Subcutaneous adipose tissue (tissue), 4 donors: ENCODE measurements around the gene FYCO1. TPM values are rescaled to one million over a fixed set of nuclear protein-coding genes. Genes with fewer than 3 reads are reported as not detected.

ENCODE experiments used
- total RNA-seq, 4 donors: library from RNA; depleted of rRNA; stranded (reverse); fragments of >200 nt; gene quantifications; one replicate each; pipeline ENCODE4 v1.1.0, GENCODE V29; 2016
- TF ChIP-seq, protein P1 (sequence below): fragments of 450-650 bp; IDR thresholded peaks from one replicate; pipeline ENCODE4 v1.5.1; 2016; ENCODE audit warnings: low read depth, mild to moderate bottlenecking, control low read depth, antibody characterized with exemption, moderate library complexity

The FYCO1 gene
- total RNA-seq, 4 donors from 2014 or later: 36.7 to 46.7 (median 43.6) TPM

DNA sequence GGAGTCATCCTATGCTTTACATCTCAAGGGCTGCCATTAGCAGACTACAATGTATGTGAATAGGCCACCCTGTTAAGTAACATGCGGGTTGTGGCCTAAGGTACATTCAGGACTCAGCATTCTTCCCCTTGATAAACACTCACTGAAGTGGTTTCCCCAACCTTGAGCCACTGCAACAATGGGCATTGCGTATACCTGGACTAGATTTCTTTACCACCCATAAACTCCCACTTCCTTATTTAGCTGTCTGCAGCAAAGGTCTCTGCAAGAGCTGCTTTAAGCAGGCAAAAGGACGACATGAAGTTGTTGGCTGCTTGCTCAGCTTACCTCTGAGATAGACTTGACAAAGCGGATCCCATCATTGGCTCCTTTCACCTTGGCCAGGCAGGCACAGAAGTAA, 16.2 kb downstream of the FYCO1 start:
- TF ChIP-seq, protein P1, sequence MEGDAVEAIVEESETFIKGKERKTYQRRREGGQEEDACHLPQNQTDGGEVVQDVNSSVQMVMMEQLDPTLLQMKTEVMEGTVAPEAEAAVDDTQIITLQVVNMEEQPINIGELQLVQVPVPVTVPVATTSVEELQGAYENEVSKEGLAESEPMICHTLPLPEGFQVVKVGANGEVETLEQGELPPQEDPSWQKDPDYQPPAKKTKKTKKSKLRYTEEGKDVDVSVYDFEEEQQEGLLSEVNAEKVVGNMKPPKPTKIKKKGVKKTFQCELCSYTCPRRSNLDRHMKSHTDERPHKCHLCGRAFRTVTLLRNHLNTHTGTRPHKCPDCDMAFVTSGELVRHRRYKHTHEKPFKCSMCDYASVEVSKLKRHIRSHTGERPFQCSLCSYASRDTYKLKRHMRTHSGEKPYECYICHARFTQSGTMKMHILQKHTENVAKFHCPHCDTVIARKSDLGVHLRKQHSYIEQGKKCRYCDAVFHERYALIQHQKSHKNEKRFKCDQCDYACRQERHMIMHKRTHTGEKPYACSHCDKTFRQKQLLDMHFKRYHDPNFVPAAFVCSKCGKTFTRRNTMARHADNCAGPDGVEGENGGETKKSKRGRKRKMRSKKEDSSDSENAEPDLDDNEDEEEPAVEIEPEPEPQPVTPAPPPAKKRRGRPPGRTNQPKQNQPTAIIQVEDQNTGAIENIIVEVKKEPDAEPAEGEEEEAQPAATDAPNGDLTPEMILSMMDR: no peak

DNA sequence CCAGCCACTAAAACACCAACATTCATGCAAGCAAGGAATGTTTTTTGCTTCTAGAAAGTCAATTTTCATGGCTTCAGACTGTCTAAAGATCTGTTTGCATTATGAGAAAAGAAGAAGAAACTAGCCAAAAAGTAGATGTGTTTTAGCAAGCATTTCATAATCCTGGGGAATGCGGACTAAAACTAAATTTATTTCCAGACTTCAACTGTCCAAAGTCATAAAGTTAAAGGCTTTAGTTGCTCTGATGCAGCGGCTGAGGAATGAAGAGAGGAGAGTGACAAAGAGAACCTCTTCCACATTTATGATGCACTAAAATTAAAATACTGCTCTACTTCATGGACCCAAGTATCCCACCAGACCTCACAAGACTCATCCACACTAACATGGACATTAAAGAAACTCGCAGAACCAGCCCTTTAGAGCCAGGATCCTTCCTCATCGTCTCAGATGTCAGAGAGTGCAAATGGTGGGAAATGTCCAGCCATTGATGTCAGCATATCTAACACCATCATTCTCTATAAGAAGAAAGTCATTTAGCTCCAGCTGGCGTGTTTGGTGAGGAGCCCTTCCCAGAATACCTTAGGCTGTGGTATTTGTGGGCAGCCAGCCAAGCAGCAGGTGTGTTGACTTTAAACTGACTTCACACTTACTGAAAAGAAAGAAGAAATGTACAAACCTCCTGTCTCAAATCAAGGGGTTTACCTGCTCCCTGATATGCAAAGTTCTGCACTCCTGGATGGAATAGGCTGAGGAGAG, 17.4 kb downstream of the FYCO1 start:
- TF ChIP-seq, protein P1: no peak

DNA sequence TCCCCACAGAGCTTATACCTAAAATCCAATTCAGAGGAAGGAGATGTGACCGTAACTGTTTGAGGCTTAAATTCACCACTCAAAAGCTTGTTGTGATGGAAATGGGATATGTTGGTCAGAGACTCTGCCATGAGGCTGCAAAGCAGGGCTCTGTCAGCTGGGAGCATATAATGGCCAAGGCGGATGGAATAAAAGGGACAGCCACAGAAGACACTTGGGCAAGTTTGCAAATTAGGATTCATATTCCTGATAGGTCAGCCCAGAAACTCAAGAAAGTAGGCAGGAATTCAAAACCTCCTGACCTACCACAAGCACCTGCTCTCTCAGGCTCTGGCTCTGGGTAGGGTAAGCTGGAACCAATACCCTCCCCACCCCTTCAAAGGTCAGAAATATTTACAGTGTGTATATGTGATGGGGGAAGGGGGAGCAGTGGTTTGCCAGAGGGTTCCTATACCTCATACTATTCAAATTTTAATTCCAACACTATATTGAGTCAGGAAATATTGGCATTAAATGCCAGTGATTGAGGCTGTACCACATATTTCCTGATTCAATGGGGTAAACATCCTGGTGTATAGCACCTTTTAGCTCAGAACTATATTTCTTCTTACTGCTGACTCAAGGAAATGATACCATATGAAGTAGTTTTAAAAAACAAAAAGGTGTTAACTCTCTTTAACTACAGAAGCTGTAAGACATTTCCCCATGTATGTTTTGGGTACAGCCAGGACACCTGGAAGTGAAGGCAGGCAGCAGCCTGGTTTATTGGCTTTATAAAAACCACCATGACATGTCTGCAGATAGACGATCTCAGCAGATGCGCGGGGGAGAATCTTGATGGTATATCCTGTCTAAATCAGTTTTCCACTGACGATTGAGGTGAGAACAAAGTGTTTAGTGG, 19.2 kb downstream of the FYCO1 start:
- TF ChIP-seq, protein P1: no peak

DNA sequence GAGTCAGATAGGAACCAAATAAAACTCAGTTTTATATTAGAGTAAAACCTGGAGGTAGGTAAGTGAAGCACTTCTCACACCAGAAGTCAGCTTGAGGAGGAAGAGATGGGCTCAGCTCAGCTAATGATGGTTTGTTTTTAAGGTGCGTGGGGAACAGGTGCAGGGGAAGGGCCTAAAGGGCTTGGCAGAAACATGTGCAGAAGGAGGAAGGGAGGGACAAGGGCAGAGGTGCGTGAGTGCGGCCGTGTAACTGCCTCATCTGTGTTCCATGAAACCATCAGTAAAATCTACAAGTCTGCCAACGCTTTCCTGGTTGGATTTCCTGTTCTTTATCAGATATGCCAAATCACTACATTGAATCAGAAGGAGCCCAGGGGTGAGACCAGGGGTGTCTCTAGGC, 19.9 kb downstream of the FYCO1 start:
- TF ChIP-seq, protein P1: no peak

DNA sequence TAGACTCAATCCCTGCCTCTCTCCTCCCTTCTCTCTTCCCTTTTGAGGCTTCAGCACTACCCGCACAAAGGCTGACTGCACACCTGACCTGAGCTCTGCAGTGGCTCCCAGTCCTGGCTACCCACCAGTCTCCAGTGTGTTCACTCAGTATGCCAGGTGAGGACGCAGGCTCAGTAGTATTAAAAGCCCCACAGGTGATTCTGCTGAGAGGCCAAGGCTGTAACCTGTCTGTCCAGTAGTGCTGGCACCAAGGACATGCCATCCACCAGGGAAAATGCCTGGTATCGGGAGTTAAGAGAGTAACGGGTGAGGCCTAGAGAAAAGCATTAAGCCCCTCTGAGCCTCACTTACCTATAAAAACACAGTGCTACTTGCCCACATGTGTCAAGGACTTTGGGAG, 20.9 kb downstream of the FYCO1 start:
- TF ChIP-seq, protein P1: no peak

DNA sequence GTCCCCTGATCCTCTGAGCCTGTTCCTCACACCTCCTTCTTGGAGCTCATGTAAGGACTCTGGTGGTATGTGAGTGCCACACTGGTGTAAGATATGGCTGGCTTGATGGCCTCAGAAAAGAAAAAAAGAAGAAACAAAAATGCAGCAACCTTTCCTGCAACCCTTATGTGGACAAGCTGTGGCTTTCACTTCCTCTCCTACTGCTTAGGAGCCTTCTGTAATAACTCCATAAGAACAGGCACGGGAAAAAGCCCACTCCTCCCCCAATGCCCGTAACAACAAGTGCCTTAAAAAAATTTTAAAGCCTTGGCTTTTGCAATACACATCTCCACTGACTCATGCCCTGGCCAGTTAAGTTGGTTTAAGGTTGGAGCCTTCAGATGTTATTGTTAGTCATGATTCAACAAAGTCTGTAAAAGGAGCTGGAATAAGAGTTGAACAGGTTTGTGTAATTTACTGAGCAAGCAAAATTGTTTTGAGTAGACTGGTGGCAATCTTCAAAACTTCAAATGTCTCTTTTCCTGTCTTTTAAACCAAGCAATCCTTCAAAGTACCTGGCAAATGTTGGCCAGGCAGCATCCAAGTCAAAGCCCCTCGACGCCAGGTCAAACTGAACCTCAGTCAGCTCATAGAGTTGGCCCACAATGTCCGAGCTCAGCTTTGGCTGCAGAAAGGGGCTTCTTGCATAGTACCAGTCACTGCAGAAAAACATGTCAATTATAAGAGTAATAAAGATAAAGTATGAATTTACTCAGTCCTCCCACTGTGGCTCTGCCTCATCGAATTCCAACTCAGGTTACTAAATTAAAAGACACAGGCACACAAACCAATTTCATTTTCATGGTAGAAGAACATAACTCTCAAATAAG, 22.9 kb downstream of the FYCO1 start:
- TF ChIP-seq, protein P1: no peak
